WTC11 (cell line): ENCODE results near the gene OR2AK2.

Experiments
- AFF4 ChIP-seq: sonication (generic); formaldehyde crosslinking; IDR thresholded peaks from 2 replicates; pipeline ENCODE4 v1.8.1; 2023; ENCODE audit warnings: mild to moderate bottlenecking, missing genetic modification reagents, borderline replicate concordance
- ATF2 ChIP-seq: sonication (generic); formaldehyde crosslinking; IDR thresholded peaks from 2 replicates; pipeline ENCODE4 v1.8.1; 2022; ENCODE audit warnings: low read depth, missing genetic modification reagents, borderline replicate concordance
- ATF3 ChIP-seq: sonication (generic); formaldehyde crosslinking; conservative IDR thresholded peaks from 2 replicates; pipeline ENCODE4 v1.8.1; 2022; ENCODE audit warnings: mild to moderate bottlenecking, missing genetic modification reagents
- CREB1 ChIP-seq: sonication (generic); formaldehyde crosslinking; IDR thresholded peaks from 2 replicates; pipeline ENCODE4 v1.8.0; 2023; ENCODE audit warnings: mild to moderate bottlenecking, missing genetic modification reagents
- CTCF ChIP-seq: fragments of 200-600 bp; IDR thresholded peaks from 2 replicates; pipeline ENCODE4 v1.8.0; 2022; ENCODE audit warnings: antibody characterized with exemption
- FOXP1 ChIP-seq: sonication (generic); formaldehyde crosslinking; IDR thresholded peaks from 2 replicates; pipeline ENCODE4 v1.8.0; 2022; ENCODE audit warnings: missing genetic modification reagents, mild to moderate bottlenecking, moderate library complexity, borderline replicate concordance
- IRF1 ChIP-seq: sonication (generic); formaldehyde crosslinking; IDR thresholded peaks from 2 replicates; pipeline ENCODE4 v1.8.0; 2023; ENCODE audit warnings: missing genetic modification reagents
- IRF2 ChIP-seq: sonication (generic); formaldehyde crosslinking; IDR thresholded peaks from 2 replicates; pipeline ENCODE4 v1.8.0; 2022; ENCODE audit warnings: low read depth, missing genetic modification reagents, borderline replicate concordance
- MAX ChIP-seq: sonication (generic); formaldehyde crosslinking; IDR thresholded peaks from 2 replicates; pipeline ENCODE4 v1.8.0; 2022; ENCODE audit warnings: mild to moderate bottlenecking, missing genetic modification reagents
- NFYB ChIP-seq: sonication (generic); formaldehyde crosslinking; conservative IDR thresholded peaks from 2 replicates; pipeline ENCODE4 v1.8.0; 2022; ENCODE audit warnings: low read depth, missing genetic modification reagents
- NR2C2 ChIP-seq: sonication (generic); formaldehyde crosslinking; IDR thresholded peaks from 2 replicates; pipeline ENCODE4 v1.8.0; 2022; ENCODE audit warnings: mild to moderate bottlenecking, missing genetic modification reagents
- USF2 ChIP-seq: sonication (generic); formaldehyde crosslinking; IDR thresholded peaks from 2 replicates; pipeline ENCODE4 v1.8.1; 2023; ENCODE audit warnings: mild to moderate bottlenecking, missing genetic modification reagents, moderate library complexity
- ZNF281 ChIP-seq: sonication (generic); formaldehyde crosslinking; IDR thresholded peaks from 2 replicates; pipeline ENCODE4 v1.8.0; 2023; ENCODE audit warnings: mild to moderate bottlenecking, missing genetic modification reagents

- TF ChIP-seq CTCF (no peak), MAX (CRISPR knock-in tag) (no peak), ATF3 (no peak), CREB1 (CRISPR knock-in tag) (no peak), IRF2 (no peak), FOXP1 (no peak), NFYB (CRISPR knock-in tag) (no peak), IRF1 (CRISPR knock-in tag) (no peak), AFF4 (CRISPR knock-in tag) (no peak), NR2C2 (no peak), USF2 (CRISPR knock-in tag) (no peak), ZNF281 (CRISPR knock-in tag) (no peak), ATF2 (no peak)
Observed at GRCh38 chr1:247953408-247953807, 11.6 kb upstream of the OR2AK2 start.
